Common myeloid progenitor, CD34-positive (primary cell): Measurements from ENCODE around the gene ELOVL5.
"Not testable (repeated sequence)": the region's sequence is repeated elsewhere in the genome, so short reads cannot be mapped to it uniquely, and the experiment has no call there.

Source experiments
- CTCF ChIA-PET: fragments of 350-600 bp; sonication (Branson Sonifier 250); formaldehyde crosslinking; loops from one replicate; lab custom pipeline; 2021; ENCODE audit warnings: antibody characterized with exemption; lab: Charles Lee
- POLR2A ChIA-PET: fragments of 350-600 bp; sonication (Branson Sonifier 250); formaldehyde crosslinking; loops from one replicate; lab custom pipeline; 2021; ENCODE audit warnings: antibody characterized with exemption; lab: Charles Lee
- DNase-seq, 3 donors: peaks; one replicate each; pipeline versions ENCODE4 v3.0.0 to v3.0.0-alpha.2; 2013
- H3K27ac ChIP-seq, 2 experiments: 1 replicate in 1 of 2; 2 replicates in 1 of 2; pipeline ENCODE4 v1.7.0; 2013; ENCODE audit warnings: inconsistent platforms in 2 of 2, low read length in 2 of 2, mild to moderate bottlenecking in 2 of 2, low read depth in 1 of 2, moderate library complexity in 1 of 2; ENCODE audit not compliant: severe bottlenecking in 2 of 2, insufficient read depth in 1 of 2, poor library complexity in 1 of 2
- H3K27me3 ChIP-seq, 5 experiments: replicated peaks in 2 of 5; 1 replicate in 3 of 5; 2 replicates in 2 of 5; pipeline versions ENCODE4 v1.6.1 to v1.7.0; 2013; ENCODE audit warnings: low read length in 4 of 5, mild to moderate bottlenecking in 2 of 5, moderate library complexity in 2 of 5, inconsistent platforms in 1 of 5; ENCODE audit not compliant: insufficient read depth in 5 of 5, control insufficient read depth in 4 of 5
- H3K36me3 ChIP-seq, 4 experiments: 1 replicate in 2 of 4; 2 replicates in 2 of 4; pipeline versions ENCODE4 v1.6.1 to v1.7.0; 2013; ENCODE audit warnings: low read length in 3 of 4, control low read depth in 1 of 4, mild to moderate bottlenecking in 1 of 4; ENCODE audit not compliant: control insufficient read depth in 4 of 4, insufficient read depth in 4 of 4
- H3K4me1 ChIP-seq, 4 experiments: 1 replicate in 3 of 4; 2 replicates in 1 of 4; pipeline versions ENCODE4 v1.6.1 to v1.7.1; 2013; ENCODE audit warnings: low read length in 3 of 4, mild to moderate bottlenecking in 3 of 4, control low read depth in 1 of 4, inconsistent platforms in 1 of 4, moderate library complexity in 1 of 4; ENCODE audit not compliant: control insufficient read depth in 4 of 4, insufficient read depth in 4 of 4; ENCODE audit errors: control extremely low read depth in 1 of 4
- H3K4me3 ChIP-seq, 7 experiments: 1 replicate in 4 of 7; 2 replicates in 3 of 7; pipeline versions ENCODE4 v1.5.1 to v1.7.0; 2013; ENCODE audit warnings: mild to moderate bottlenecking in 7 of 7, low read length in 6 of 7, moderate library complexity in 6 of 7, inconsistent platforms in 2 of 7, low read depth in 2 of 7, control low read depth in 1 of 7; ENCODE audit not compliant: insufficient read depth in 4 of 7, control insufficient read depth in 1 of 7; ENCODE audit errors: extremely low read depth in 1 of 7
- H3K9me3 ChIP-seq, 5 experiments: 1 replicate in 4 of 5; 2 replicates in 1 of 5; pipeline versions ENCODE4 v1.6.1 to v1.7.1; 2013; ENCODE audit warnings: low read length in 4 of 5, mild to moderate bottlenecking in 2 of 5, inconsistent platforms in 1 of 5, low read depth in 1 of 5, moderate library complexity in 1 of 5; ENCODE audit not compliant: control insufficient read depth in 4 of 5, insufficient read depth in 2 of 5; ENCODE audit errors: control extremely low read depth in 1 of 5
- WGBS: methylation state at CpG from one replicate; pipeline ENCODE4 v1.1.5; 2013; ENCODE audit not compliant: insufficient coverage; 5-methylcytosine and 5-hydroxymethylcytosine counted together

The ELOVL5 gene

GRCh38 chr6:53349209-53349693 is 501 bp upstream of the ELOVL5 start:
- H3K4me1 ChIP-seq, result peaks cover 14 to 26% (median 20%) of the 10 kb centered on the region in 4 experiments
- CTCF ChIA-PET, result interaction anchor here (2.7 to 3.0 kb wide), 2 partner anchors 41 to 48 kb away, joined by 9 to 11 read pairs; no protein-coding TSS in a partner anchor
- H3K27ac ChIP-seq, result peak overlapping the region; percentile 87 to 91

GRCh38 chr6:53347921-53348370 is 804 bp downstream of the ELOVL5 start:
- WGBS, result 0% methylated on average over 28 of the region's 38 CpGs
- no peaks in the 10 kb centered on the region for H3K9me3 ChIP-seq
- H3K4me1 ChIP-seq, result peaks cover 14 to 33% (median 24%) of the 10 kb centered on the region in 4 experiments
- peaks cover 3 to 15% (median 4%) of the 10 kb centered on the region in 4 experiments for H3K36me3 ChIP-seq
- peak overlapping the region; percentile 87 to 91 for H3K27ac ChIP-seq
- ChIA-PET POLR2A (interaction anchor here (1.0 to 3.2 kb wide), 7 partner anchors 10 to 47 kb away, joined by 3 to 16 read pairs (median 5); no protein-coding TSS in a partner anchor), CTCF (interaction anchor here (1.1 to 3.0 kb wide), 9 partner anchors 9 to 64 kb away, joined by 3 to 21 read pairs (median 6); no protein-coding TSS in a partner anchor)
- peak in 2 of 3 donors; percentile 15 to 65 for DNase-seq
- H3K4me3 ChIP-seq, result peak overlapping the region; percentile 84 to 95 (median 91)
- no peaks in the 10 kb centered on the region for H3K27me3 ChIP-seq

More at GRCh38 chr6:53349209-53349693, 501 bp upstream of the ELOVL5 start:
- peak overlapping the region; percentile 84 to 95 (median 91) for H3K4me3 ChIP-seq
- H3K36me3 ChIP-seq, result peaks cover 3 to 13% (median 4%) of the 10 kb centered on the region in 4 experiments
- DNase-seq, result peak in 1 of 3 donors; percentile 95
- no peaks in the 10 kb centered on the region for H3K9me3 ChIP-seq
- no peaks in the 10 kb centered on the region for H3K27me3 ChIP-seq
- WGBS, result 0% methylated on average over 13 of the region's 15 CpGs
- POLR2A ChIA-PET, result interaction anchor here (0.6 to 3.2 kb wide), 7 partner anchors 10 to 135 kb away, joined by 3 to 16 read pairs (median 4); no protein-coding TSS in a partner anchor

DNA sequence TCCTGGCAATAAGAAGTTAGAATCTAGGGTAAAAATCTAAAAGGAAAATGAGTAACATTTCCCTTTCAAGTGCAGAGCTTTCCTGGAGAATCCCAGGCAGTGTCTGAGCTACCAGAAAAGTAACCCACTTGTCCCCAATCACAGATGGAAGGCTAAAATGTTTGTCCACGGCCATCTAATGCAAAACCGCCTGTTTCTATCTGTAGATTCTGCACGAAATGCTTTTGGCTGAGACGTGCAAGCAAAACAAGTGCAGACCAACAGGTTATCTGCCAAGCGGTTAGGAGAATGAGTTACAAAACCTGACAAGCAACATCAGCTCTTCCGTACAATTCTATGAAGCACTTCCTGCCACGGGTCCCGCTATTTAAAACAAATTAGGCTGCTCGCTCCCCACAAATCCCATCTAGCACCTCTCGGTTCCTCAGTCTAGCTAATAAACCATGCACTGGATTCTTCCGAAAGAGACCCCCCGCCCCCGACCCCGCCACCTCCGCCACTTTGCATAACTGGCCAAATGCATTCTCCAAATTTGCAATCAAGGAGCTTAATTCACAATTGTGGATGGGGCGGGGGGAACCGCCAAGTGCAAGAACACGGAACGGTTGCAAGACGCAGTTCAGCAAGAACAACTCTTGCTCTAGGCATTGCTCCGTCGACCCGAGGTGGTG is 1.4 kb downstream of the ELOVL5 start:
- peaks cover 3 to 15% (median 4%) of the 10 kb centered on the region in 4 experiments for H3K36me3 ChIP-seq
- H3K27me3 ChIP-seq, result no peaks in the 10 kb centered on the region
- H3K9me3 ChIP-seq, result no peaks in the 10 kb centered on the region
- ChIA-PET POLR2A (interaction anchor here (0.6 to 3.2 kb wide), 4 partner anchors 11 to 57 kb away, joined by 3 to 16 read pairs (median 6); no protein-coding TSS in a partner anchor), CTCF (interaction anchor here (0.8 to 3.0 kb wide), 11 partner anchors 8 to 65 kb away, joined by 3 to 21 read pairs (median 6); no protein-coding TSS in a partner anchor)
- H3K4me3 ChIP-seq, result peak overlapping the region; percentile 84 to 95 (median 91)
- WGBS, result 0% methylated on average over 15 of the region's 23 CpGs
- peaks cover 14 to 36% (median 24%) of the 10 kb centered on the region in 4 experiments for H3K4me1 ChIP-seq
- peak overlapping the region; percentile 87 to 91 for H3K27ac ChIP-seq
- peak; percentile 19 to 64 (median 53) for DNase-seq

DNA sequence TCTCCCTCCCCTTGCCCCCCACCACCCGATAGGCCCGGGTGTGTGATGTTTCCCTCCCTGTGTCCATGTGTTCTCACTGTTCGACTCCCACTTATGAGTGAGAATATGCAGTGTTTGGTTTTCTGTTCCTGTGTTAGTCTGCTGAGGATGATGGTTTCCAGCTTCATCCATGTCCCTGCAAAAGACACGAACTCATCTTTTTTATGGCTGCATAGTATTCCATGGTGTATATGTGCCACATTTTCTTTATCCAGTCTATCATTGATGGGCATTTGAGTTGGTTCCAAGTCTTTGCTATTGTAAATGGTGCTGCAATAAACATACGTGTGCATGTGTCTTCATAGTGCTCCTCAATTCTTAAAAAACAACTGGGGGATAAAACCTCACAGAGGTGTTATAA is 2.7 kb downstream of the ELOVL5 start:
- peaks cover 3 to 18% (median 4%) of the 10 kb centered on the region in 4 experiments for H3K36me3 ChIP-seq
- H3K4me3 ChIP-seq, result peak overlapping the region in 1 of 7 experiments; percentile 91
- POLR2A ChIA-PET, DNase-seq, H3K9me3 ChIP-seq, H3K27ac ChIP-seq, H3K27me3 ChIP-seq: not testable (repeated sequence)
- CTCF ChIA-PET, result interaction anchor here (1.5 to 3.0 kb wide), 5 partner anchors 7 to 52 kb away, joined by 6 to 21 read pairs (median 8); no protein-coding TSS in a partner anchor
- 100% methylated on average over 2 of the region's 5 CpGs for WGBS
- peaks cover 14 to 44% (median 24%) of the 10 kb centered on the region in 4 experiments for H3K4me1 ChIP-seq

- CTCF ChIA-PET, result interaction anchor here (0.9 to 2.2 kb wide), 5 partner anchors 12 to 173 kb away, joined by 3 to 9 read pairs (median 3); no protein-coding TSS in a partner anchor
- POLR2A ChIA-PET, result no interaction called here
- DNase-seq, result no peak
- peaks cover 3 to 22% (median 4%) of the 10 kb centered on the region in 4 experiments for H3K36me3 ChIP-seq
- WGBS, result 0% methylated on average over 1 of the region's 1 CpG
- no peaks in the 10 kb centered on the region for H3K9me3 ChIP-seq
- H3K4me3 ChIP-seq, result peak overlapping the region in 2 of 7 experiments; percentile 14 to 16
- no peaks in the 10 kb centered on the region for H3K27me3 ChIP-seq
- peak overlapping the region; percentile 0 to 31 for H3K27ac ChIP-seq
- H3K4me1 ChIP-seq, result peaks cover 14 to 44% (median 24%) of the 10 kb centered on the region in 4 experiments
Measured at GRCh38 chr6:53344969-53345368, 3.8 kb downstream of the ELOVL5 start.

GRCh38 chr6:53343092-53343491 is 5.7 kb downstream of the ELOVL5 start:
- POLR2A ChIA-PET, result no interaction called here
- CTCF ChIA-PET, result interaction anchor here (2.2 kb wide), 1 partner anchor 171 kb away, joined by 9 read pairs; no protein-coding TSS in a partner anchor
- DNase-seq, result no peak
- Histone ChIP-seq H3K9me3 (no peaks in the 10 kb centered on the region), H3K27ac (no peak overlapping the region), H3K27me3 (no peaks in the 10 kb centered on the region), H3K36me3 (peaks cover 3 to 22% (median 4%) of the 10 kb centered on the region in 4 experiments), H3K4me1 (peaks cover 17 to 49% (median 23%) of the 10 kb centered on the region in 4 experiments), H3K4me3 (no peak overlapping the region)
- 95% methylated on average over 3 of the region's 3 CpGs for WGBS
